HG02973 (cell line): ENCODE data around the gene LEPR.

Experiments used
- ATAC-seq: cut with Tn5 transposase; IDR thresholded peaks from one replicate; pipeline ENCODE4 v1.9.1; 2021; ENCODE audit warnings: moderate library complexity; ENCODE audit not compliant: unreplicated experiment

LEPR gene

DNA sequence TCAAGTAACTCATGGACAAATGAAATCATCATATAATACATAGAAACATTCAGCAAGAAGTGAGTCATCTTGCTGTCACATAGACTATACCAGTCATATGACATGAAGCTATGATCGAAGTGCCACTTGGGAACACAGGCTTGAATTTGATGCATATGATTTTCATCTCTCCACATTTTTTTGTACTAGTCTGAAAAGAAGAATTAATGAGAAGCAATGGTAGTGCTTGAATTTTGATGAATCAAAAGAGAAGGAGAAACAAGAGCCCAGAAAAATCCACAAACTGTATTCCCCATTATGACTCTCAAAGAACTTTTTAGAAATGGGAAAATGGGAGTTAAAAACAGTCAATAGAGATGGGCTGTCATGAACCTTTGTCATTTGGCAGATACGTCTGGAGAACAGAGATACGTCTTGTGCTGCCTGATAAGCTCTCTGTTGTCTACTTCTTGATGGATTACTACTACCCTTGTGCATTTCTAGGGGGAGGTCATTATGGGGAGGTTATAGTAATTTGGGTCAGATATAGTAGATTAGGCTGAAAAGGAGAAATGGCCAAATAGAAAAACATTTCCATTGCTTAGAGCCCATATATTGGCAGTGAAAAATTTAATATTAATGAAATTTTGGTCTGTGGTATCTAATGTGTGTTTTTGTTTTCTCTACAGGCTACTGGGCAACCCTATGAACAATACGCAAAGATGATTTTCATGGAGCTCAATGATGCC is 8.0 kb upstream of the LEPR start:
- no peak for ATAC-seq

DNA sequence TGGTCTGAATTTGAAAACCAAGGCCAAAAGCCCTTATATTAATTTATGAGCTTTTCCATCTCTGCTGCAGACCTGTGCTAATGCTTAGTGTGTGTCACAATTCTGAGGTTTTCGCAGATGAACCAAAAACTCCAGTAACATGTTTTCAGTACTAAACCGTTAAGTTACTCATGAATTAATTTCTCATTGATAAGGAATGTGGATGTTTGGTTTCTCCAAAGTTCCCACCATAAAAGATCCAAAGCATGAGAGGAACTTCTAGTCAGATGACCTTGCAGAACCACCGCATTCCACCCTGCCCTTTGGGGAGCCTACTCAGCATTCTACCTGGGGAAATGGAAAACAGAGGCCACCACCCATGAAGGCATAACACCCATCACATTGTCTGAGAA is 7.5 kb upstream of the LEPR start:
- no peak for ATAC-seq

DNA sequence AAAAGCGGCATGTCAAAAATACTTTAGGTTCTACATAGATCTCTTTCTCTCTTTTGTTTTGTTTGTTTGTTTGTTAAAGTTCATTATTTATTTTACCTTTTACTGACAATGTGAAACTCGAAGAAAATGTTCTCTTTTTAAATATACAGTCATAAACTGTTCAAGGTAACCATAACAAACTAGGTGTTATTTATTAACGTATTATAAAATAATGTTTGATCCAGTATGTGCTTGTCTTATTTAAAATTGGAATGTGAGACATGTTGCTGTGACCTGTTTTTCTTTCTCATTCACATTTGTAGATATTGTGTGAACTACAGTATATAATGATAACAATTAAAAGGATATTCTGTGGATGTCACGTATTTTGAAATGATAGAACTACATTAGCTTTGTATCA is 5.9 kb upstream of the LEPR start:
- ATAC-seq, result no peak

DNA sequence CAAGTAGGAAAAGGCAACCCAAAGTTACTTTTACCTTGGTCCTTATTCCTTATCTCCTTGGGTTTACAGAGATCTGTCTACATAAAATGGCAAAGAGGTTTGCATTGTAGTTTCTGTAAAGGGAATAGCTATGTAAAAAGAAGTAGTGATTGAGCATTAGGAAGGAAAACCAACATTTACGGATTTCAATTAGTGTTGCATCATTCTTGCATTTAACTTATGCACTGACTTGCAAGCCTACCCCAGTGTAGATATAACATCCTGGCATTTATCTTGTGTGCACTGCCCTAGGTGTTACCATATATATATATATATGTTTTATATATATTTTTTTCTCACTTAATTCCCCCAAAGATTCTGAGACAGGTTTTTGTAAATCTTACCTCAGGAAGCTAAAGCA is 3.7 kb upstream of the LEPR start:
- ATAC-seq, result no peak

DNA sequence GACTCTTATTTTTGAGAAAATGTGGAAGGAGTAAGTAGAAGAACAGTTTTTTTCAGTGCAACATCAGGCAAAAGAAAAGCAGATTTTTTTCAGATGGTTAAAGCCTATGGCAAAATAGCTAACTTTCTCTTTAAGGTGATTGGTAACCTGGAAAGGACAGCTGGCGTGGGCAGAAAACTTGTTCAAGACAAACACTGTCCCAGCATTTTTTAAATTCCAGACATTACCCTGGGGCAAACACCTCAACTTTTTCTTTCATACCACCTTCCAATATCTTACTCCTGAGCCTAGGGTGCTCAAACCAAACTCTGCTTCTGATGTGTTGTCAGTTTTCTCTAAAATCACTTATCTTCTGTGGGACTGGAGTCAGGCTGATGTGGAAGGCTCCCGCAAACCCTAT is 2.7 kb upstream of the LEPR start:
- no peak for ATAC-seq

DNA sequence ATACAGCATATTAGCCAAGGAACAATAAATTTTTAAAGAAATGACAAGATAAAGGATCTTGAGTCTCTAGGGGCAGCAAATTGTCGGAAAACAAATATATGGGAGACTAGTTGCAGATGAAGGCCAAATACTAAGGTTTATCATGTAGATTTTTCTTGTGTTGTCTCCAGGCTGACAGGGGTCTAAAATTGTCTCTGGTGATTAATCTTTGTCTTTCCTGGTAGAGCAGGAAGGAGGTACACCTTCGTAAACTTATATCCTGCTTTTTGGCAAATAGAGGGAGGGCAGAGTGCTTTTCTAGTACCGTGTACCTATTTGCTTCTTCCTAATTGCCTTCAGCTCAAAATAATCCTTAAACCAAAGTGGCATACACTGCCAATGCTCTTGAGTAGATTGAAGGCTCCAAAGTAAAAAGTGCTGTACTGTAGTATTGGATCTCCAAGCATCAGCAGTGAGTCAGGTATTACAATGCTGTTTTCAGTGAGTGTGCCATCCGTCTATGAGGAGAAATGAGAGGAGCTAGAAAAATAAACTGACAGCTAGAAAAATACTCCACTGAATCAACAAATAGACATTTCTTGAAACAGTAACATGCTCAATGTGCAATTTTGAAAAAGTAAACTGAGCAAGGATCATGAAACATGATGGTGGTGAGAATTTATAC is 1.8 kb upstream of the LEPR start:
- no peak for ATAC-seq

DNA sequence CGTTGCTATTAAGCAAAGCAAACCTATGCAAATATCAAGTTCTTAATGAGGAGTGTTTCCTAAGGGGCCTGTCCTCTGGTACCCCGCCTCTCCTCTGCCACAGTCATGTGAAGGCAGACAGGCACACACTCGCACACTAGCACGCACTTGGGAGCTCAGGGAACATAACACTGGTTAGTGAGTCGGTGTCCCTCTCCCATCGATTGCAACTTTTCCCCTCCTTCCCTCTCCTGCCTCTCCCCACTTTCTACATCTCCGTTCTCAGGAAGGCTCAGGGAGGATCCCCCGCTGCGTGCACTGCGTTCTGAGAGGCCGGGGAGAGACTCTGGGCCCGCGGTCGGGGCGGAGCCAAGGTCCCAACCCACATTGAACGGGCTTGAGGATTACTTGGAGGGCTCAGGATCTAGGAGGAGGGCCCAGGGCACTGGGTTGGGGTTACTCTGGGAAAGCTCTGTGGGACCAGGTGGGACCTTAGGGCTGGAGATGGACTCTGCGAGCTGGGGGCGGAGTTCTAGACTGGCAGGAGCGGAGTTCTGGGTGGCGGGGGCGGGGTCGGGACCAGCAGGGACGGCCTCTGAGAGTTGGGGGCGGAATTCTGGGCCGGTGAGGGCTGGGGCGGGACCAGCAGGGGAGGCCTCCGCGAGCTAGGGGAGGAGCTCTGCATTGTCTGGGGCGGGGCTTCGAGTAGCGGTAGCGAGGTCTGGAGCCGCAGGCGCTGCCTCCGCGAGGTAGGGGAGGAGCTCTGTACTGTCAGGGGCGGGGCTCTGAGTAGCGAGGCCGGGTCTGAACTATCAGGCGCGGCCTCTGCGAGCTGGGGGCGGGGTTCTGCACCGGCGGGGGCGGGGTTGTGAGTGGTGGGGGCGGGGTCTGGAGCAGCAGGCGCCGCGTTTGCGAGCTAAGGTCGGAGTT is 533 bp upstream of the LEPR start:
- peak; percentile 95 for ATAC-seq

DNA sequence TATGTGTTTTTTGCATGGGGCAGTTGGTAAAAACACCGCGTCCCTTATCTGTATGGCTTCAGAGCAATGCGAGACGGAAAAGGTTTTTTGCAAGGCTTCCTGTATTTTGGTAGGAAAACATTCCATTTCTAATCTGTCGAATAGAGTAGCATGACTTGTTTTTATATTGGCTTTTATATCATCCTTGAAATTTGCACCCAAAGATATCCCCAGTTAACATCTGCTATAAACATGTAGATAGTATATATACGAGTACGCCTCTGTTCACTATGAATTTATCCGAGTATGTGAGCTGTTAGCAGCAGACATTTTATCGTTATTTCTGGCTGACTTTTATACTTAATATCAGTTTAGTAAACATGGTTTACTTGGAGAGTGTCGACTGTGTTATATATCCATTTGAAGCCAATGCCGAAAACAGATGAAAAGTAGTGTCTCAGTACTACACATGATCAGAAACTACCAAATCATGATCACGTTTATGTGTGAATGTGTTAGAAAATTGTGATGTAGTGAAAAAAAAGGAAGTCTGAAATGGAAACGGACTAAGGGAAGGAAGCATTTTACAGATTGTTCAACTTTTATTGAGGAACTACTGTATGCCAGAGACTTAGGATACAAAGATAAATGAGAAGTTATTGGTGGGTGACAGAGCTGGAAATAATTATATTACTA is 1.0 kb downstream of the LEPR start:
- no peak for ATAC-seq

DNA sequence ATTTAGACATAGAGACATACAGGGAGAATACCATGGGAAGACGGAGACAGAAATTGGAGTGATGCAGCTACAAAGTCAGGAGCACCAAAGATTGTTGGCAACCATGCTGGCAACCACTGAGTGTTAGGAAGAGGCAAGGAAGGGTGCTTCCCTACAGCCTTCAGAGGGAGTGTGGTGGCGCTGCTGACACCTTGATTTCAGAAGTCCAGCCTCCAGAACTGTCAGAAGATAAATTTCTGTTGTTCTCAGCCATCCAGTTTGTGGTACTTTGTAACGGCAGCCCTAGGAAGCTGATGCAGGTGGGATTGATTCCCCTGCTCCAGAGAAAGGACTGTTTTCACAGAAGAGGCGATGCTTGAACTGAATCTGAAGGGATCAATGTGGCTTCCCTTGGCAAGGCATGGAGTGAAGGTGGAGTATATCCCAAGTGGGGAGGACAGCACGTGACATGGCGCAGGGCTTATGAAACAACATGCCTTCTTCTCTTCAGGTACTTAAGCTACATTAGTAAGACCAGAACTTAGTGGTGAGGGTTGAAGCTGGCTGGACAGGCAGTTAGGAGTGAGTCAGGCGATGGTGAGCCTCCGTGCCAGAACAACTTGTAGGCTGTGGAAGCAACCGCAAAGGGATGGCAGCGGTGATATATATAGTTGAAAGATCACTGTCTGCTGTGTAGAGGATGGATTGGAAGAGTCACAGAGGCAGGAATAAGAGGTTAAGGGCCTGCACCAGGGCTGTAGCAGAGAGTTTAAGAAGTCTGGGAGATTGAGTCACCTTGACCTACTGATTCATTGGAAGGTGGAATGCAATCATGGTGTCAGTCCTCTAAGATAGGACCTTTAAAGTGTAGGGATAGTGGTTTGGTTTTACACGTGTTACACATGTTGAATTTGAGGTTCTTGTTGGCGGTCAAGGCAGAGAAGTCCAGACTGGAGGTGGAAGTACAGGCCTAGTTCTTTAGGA is 2.1 kb downstream of the LEPR start:
- no peak for ATAC-seq

DNA sequence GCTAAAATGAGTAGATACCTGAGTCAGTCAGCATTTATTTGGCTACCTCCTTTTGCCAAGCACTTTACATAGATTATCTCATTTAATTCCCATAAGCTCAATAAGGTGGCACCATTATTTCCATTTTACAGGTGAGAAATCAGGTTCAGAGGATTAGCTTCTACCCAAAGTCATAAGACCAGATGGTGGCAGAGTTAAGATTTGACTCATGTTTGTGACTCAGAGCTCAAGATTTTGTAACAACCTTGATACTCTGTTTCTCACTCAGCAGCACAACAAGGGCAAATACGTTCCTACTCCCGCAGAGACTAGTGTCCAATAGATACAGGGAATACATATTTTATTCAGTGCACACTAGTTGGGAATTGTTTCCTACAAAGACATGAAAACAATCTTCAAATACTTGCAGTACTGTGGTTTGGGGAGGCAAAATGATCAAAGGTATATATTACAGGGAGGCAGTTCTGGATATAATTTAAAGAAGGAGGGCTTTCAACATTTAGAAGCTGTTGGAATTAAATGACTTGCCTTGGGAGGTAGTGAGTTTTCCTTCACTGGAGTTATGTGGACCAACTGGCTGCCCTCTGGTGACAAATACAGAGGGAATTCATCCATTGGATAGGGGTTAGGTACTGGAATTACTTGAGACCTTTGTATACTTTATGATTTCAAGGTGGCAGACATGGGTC is 3.6 kb downstream of the LEPR start:
- no peak for ATAC-seq

DNA sequence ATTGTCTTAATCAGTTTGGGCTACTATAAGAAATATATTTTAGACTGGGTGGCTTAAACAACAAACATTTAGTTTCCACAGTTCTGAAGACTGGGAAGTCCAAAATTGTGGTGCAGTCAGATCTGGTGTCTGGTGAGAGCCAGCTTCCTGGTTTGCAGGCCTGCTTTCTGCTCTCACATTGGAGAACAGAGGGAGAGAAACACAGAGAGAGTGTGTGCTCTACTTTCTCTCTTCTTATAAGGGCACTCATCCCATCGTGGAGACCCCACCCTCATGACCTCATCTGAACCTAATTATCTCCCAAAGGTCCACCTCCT is 4.1 kb downstream of the LEPR start:
- ATAC-seq, result no peak

DNA sequence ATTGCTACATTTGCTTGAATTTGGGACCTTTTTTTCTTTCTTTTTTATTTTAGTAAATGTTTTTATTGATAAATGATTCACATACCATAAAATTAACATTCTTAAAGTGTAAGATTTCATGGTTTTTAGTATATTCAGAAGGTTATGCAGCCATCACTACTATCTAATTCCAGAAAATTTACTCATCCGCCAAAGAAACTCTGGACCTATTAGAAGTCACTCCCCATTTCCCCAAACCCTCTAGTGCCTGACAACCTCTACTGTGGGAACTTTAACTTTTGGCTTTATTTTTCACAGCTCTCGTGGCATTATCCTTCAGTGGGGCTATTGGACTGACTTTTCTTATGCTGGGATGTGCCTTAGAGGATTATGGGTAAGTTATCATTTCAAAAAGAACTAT is 4.5 kb downstream of the LEPR start:
- ATAC-seq, result no peak

DNA sequence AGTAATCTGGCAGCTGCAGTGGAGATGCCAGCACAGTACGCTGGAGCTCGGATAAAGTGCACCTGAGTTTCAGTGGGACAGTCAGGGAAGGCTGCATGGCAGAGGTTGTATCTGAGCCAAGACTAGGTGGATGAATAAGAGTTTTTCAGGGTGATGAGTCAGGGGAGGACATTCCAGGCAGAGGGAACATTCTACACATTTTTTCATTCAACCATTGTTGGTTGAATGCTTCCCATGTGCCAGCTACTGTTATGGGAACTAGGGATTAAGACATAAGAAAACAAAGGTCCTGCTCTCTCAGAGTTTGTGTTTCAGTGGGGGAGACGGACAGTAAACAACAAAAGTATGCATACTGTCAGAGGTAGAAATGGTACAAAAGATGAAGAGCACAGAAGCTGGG is 5.2 kb downstream of the LEPR start:
- no peak for ATAC-seq

DNA sequence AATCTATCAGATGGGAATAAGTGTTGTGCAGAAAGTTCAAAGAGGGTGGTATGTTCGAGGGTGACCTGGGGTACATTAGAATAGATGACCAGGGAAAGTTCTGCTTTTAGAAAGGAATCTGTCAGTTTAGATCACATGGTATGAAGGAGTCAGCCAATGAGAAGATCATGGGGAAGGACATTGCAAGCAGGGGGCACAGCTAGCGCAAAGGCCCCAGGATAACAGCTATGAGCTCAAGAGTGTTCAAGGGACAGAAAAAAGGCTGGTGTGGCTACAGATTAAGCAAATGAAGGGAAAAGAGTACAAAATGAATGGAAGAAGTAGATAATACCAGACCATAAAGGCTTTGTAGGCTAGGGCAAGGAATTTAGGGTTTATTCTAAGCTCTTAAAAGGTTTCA is 8.6 kb downstream of the LEPR start:
- no peak for ATAC-seq

DNA sequence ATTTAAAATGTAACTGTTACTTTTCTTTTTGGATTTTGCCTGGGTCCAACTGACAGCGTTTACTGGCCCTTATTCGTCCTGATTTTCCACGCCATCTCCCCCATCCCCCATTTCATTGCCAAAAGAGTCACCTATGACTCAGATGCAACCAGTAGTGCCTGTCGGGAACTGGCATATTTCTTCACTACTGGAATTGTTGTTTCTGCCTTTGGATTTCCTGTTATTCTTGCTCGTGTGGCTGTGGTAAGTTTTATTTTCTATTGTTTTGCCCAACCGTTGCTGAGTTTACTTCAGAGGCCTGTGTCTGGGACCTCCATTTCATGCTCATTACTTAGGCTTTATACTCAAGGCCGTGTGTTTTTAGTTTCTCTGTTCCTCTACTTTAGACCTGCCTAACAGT is 9.3 kb downstream of the LEPR start:
- no peak for ATAC-seq

DNA sequence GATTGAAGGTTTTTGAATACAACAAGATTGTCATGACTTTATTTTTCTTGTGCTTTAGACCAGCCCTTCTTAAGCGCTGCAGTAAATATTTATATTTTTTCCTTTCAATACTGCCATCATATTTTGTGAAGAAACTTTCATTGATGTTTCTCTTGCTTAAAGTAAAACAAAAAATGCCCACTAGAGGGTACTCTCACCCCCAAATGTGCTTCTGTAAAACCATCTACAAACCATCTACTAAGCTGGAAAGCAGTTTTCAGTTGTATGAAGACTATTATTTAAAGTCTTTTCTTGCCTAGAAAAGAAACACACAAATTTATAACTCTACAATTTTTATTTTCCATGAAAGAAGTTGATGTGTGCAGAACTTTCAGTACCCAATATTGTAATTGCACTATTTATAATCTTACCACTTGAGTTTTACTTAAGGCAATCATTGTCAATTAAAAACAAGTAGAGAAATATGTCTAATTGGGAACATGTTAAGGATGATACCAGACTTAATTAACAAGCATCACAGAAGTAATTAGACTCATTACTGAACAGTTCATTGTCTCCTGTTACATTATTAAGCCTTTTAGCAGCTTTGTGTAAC is 10.7 kb downstream of the LEPR start:
- no peak for ATAC-seq

DNA sequence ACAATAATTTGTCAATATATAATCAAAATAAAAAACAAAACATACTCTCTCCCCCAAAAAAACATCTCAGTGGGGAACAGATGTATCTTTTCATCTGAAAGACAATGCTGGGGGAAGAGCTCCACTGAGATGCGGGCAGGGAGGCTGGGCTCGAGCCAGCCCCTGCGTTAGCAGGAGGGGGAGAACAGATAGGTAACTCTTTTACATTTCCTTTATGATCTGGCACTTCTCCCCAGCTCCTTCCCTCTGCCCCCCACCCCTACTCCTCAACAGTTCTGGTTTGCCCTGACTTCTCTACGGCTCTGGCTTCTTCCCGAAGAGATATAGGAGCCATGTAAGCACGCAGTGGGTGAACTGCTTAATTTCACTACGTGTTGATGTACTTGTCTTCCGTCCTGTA is 12.4 kb downstream of the LEPR start:
- ATAC-seq, result no peak

DNA sequence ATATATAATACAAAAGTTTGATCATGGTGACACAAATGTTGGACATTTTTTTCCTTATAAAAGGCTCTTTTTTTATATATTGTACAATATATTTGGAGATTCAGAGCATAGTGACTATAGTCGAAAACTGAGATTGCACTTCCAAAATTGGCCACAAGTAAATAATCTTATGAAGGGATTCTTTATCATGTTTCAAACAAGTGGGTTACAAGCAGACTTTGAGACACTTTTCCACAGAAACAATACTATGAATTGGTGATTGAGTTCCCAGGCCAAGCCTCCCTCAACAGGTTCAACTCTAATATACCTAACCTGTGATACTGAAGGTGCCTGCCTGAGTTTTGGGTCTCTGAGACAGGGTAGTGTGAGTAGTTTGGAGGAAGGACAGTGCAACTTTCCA is 13.8 kb downstream of the LEPR start:
- no peak for ATAC-seq

DNA sequence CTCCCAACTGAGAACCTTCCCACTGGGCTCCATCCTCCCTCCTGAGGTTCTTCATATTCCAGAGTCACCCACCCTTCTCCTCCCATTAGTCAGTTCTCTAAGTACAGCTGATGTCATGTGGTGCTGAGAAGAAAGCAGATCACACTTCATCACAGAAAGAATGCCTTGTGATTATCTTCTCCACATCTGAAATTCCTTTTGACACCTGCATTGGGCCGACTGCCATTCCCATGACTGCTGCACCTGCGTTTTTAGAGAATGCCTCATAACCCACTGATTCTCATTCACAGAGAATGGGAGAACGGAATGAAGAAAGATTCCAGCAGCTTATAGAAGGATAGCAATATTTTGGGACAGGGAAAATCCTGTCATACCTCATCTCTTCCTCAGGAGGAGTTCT is 14.3 kb downstream of the LEPR start:
- no peak for ATAC-seq
